ENCODE results near the gene FUT7.

Gene FUT7

GRCh38 chr9:137009938-137010732, 21.8 kb downstream of the FUT7 start:
- Histone ChIP-seq H3K4me2 (no peak overlapping the region), H2AFZ (ENCODE audit: low read depth) (no peak overlapping the region), H3K27me3 (ENCODE audit: insufficient read depth, low read depth) (peaks cover 30% of the 10 kb centered on the region; the same call in 1 of the 2 replicates), H4K20me1 (ENCODE audit: insufficient read depth) (no peaks in the 10 kb centered on the region), H3K4me1 (ENCODE audit: low read depth, poor library complexity, severe bottlenecking) (no peaks in the 10 kb centered on the region), H3K27ac (no peak overlapping the region), H3K9ac (no peak overlapping the region), H3K36me3 (ENCODE audit: insufficient read depth) (no peaks in the 10 kb centered on the region), H3K79me2 (ENCODE audit: insufficient read depth, low read depth) (no peaks in the 10 kb centered on the region), H3K4me3 (IDR thresholded peaks at IDR 0.05; ENCODE audit: insufficient read depth, low read depth, low read length) (no peak overlapping the region)
- TF ChIP-seq CTCF (conservative IDR thresholded peaks at IDR 0.05; ENCODE audit: low read depth, low read length), result no peak

- H3K4me3 ChIP-seq (IDR thresholded peaks at IDR 0.05; ENCODE audit: insufficient read depth, low read depth, low read length), result no peak overlapping the region
- no peak overlapping the region for H3K4me2 ChIP-seq
- peaks cover 33% of the 10 kb centered on the region; the same call in 1 of the 2 replicates for H3K27me3 ChIP-seq (ENCODE audit: insufficient read depth, low read depth)
- H3K79me2 ChIP-seq (ENCODE audit: insufficient read depth, low read depth), result no peaks in the 10 kb centered on the region
- no peaks in the 10 kb centered on the region for H3K36me3 ChIP-seq (ENCODE audit: insufficient read depth)
- no peaks in the 10 kb centered on the region for H4K20me1 ChIP-seq (ENCODE audit: insufficient read depth)
- H3K4me1 ChIP-seq (ENCODE audit: low read depth, poor library complexity, severe bottlenecking), result no peaks in the 10 kb centered on the region
- no peak for TF ChIP-seq CTCF (conservative IDR thresholded peaks at IDR 0.05; ENCODE audit: low read depth, low read length)
- H2AFZ ChIP-seq (ENCODE audit: low read depth), result no peak overlapping the region
- no peak overlapping the region for H3K9ac ChIP-seq
- no peak overlapping the region for H3K27ac ChIP-seq
Measured at GRCh38 chr9:137009217-137009616, 22.7 kb downstream of the FUT7 start.

- H3K9ac ChIP-seq, result no peak overlapping the region
- no peaks in the 10 kb centered on the region for H3K36me3 ChIP-seq (ENCODE audit: insufficient read depth)
- H3K4me3 ChIP-seq (IDR thresholded peaks at IDR 0.05; ENCODE audit: insufficient read depth, low read depth, low read length), result no peak overlapping the region
- H3K27me3 ChIP-seq (ENCODE audit: insufficient read depth, low read depth), result peaks cover 41% of the 10 kb centered on the region; the same call in 1 of the 2 replicates
- no peak overlapping the region for H2AFZ ChIP-seq (ENCODE audit: low read depth)
- no peaks in the 10 kb centered on the region for H3K4me1 ChIP-seq (ENCODE audit: low read depth, poor library complexity, severe bottlenecking)
- no peak overlapping the region for H3K27ac ChIP-seq
- no peak for TF ChIP-seq CTCF (conservative IDR thresholded peaks at IDR 0.05; ENCODE audit: low read depth, low read length)
- H4K20me1 ChIP-seq (ENCODE audit: insufficient read depth), result no peaks in the 10 kb centered on the region
- no peak overlapping the region for H3K4me2 ChIP-seq
- no peaks in the 10 kb centered on the region for H3K79me2 ChIP-seq (ENCODE audit: insufficient read depth, low read depth)
Measured at GRCh38 chr9:137008312-137008711, 23.6 kb downstream of the FUT7 start.

- Histone ChIP-seq H2AFZ (ENCODE audit: low read depth) (no peak overlapping the region), H3K9ac (no peak overlapping the region), H4K20me1 (ENCODE audit: insufficient read depth) (no peaks in the 10 kb centered on the region), H3K4me1 (ENCODE audit: low read depth, poor library complexity, severe bottlenecking) (no peaks in the 10 kb centered on the region), H3K4me2 (no peak overlapping the region), H3K36me3 (ENCODE audit: insufficient read depth) (no peaks in the 10 kb centered on the region), H3K79me2 (ENCODE audit: insufficient read depth, low read depth) (no peaks in the 10 kb centered on the region), H3K27ac (no peak overlapping the region), H3K4me3 (IDR thresholded peaks at IDR 0.05; ENCODE audit: insufficient read depth, low read depth, low read length) (no peak overlapping the region), H3K27me3 (ENCODE audit: insufficient read depth, low read depth) (peaks cover 45% of the 10 kb centered on the region)
- TF ChIP-seq CTCF (conservative IDR thresholded peaks at IDR 0.05; ENCODE audit: low read depth, low read length), result no peak
Measured at GRCh38 chr9:137007816-137008270, 24.0 kb downstream of the FUT7 start.

Data from KMS-11 (cell line).